Fibroblast of peridontal ligament (primary cell): Measurements from ENCODE around the gene PRAMEF1.
"Not testable (repeated sequence)": the region's sequence is repeated elsewhere in the genome, so short reads cannot be mapped to it uniquely, and the experiment has no call there.

Experiments
- DNase-seq: peaks from one replicate; pipeline ENCODE4 v3.0.0-alpha.2; 2010; ENCODE audit errors: extremely low read depth

The PRAMEF1 gene

DNA sequence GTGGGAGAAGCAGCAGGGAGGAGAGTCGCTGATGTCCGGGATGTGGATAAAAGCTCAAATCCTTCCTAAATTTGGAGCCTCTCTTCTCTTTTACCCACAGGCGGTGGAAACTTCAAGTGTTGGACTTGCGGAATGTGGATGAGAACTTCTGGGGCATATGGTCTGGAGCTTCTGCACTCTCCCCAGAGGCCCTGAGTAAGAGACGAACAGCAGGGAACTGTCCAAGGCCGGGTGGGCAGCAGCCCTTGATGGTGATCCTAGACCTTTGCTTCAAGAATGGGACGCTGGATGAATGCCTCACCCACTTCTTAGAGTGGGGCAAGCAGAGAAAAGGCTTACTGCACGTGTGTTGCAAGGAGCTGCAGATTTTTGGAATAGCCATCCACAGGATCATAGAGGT lies 15.8 kb upstream of the PRAMEF1 start:
- DNase-seq, result no peak

DNA sequence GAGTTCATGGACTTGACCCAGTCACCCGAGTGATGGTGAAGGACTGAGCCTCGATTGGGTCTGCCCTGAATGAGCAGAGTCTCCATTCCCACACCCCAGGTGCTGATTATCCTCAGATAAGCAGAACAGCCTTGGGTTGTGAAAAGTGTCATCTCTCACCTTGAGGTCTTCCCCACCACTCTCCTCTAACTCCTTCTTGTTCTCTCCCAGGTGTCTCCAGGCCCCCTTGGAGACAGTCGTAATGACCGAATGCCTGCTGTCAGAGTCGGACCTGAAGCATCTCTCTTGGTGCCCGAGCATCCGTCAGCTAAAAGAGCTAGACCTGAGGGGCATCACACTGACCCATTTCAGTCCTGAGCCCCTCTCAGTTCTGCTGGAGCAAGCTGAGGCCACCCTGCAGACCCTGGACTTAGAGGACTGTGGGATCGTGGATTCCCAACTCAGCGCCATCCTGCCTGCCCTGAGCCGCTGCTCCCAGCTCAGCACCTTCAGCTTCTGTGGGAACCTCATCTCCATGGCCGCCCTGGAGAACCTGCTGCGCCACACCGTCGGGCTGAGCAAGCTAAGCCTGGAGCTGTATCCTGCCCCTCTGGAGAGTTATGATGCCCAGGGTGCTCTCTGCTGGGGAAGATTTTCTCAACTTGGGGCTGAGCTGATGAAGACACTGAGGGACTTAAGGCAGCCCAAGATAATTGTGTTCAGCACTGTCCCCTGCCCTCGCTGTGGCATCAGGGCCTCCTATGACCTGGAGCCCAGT lies 14.2 kb upstream of the PRAMEF1 start:
- DNase-seq, result no peak

DNA sequence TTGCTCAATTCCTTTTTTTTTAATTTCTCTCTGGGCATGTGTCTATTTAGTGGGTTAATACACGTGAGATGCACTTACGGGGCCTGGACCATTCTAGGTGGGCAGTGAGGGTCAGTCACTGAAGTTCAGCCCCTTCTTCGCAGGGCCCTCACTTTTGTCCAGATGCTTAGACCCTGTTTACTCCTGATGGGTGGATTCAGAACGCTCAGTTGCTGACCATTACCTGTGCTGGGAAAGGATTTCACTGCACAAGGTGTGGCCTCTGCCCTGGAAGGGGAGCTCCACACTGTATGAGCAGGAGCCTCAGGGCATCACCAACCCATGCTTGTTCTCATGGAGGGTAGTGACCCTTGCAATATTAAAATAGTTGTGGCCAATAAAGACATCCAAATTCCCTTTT lies 13.1 kb upstream of the PRAMEF1 start:
- no peak for DNase-seq

DNA sequence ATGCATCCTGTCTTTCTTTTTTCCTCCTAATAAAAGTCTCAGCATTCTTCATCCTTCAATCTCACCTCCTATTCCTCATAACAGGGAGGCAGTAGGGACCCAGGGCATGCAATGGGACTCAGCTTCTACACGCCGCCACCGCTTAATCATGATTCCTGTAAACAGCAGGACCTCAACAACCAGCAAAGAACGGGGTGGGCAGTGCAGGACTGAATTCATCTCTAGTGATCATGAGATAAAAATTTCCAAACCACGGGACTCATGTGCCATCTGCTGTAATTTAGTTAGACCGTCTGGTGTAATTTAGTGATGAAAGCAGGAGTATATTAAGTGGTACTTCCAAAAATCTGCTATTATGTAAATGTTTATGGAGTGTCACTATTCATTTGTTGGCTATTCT lies 12.3 kb upstream of the PRAMEF1 start:
- DNase-seq, result no peak

DNA sequence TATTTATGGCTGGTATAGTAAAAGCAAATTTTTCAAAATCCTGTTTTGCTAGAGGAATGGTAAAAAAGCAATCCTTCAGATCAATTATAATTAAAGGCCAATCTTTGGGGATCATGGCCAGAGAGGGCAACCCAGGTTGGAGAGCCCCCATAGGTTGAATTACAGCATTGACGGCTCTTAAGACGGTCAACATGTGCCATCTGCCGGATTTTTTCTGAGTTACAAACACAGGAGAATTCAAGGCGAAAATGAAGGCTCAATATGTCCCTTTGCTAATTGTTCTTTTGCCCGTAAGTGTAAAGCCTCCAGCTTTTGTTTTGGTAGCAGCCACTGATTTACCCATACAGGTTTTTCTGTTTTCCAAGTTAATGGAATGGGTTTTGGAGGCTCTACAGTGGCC lies 9.7 kb upstream of the PRAMEF1 start:
- not testable (repeated sequence) for DNase-seq

DNA sequence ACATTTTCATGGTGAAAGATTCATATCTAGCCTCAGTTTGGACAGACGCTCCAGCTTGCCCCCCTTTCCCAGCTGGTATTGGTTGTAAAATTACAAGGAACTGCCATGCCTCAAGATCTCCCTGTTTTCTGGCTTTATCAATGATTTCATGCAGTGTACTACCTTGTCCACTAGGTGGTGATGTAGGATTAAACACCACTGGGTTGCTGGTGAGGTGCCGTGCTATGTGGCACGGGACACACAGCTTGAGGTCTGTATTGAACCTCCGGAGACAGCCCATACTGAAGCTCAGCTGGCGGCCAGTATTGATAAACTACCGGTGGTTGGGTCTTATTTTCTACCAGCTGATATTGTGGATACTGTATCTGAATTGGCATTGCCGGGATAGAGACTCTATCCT lies 7.4 kb upstream of the PRAMEF1 start:
- DNase-seq, result not testable (repeated sequence)

DNA sequence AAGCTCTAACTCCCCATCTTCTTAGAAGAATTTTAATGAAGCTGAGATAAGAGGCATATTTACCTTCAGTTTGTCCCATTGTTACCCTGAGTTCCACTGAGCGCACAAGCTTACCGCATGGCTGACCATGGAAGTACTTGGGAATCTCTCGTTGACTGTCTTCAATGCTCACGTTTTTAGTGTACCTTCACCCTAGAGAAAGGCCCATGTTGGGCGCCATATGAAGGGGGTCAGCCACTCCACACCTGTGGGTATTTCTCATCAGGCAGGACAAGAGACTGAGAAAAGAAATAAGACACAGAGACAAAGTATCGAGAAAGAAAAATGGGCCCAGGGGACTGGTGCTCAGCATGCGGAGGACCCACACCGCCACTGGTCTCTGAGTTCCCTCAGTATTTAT lies 6.5 kb upstream of the PRAMEF1 start:
- DNase-seq, result not testable (repeated sequence)

DNA sequence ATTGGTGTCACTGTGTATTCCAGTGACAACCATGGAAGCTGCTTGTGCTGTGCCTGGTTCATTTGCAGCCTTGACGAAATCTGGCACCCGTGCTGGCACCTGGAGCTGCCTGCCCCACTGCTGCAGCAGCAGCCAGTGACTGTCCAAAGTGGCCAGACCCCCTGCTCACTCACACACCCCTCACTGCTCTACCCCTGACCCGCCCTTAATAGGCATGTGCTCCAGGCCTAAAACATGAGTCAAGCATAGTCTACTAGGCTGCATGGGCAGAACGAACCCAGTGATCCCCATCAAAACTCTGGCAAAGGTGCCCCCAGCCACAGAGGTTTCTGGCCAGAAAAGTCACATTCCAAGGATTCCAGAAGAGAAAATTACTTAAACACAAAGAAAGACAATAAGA lies 7.7 kb downstream of the PRAMEF1 start:
- no peak for DNase-seq

DNA sequence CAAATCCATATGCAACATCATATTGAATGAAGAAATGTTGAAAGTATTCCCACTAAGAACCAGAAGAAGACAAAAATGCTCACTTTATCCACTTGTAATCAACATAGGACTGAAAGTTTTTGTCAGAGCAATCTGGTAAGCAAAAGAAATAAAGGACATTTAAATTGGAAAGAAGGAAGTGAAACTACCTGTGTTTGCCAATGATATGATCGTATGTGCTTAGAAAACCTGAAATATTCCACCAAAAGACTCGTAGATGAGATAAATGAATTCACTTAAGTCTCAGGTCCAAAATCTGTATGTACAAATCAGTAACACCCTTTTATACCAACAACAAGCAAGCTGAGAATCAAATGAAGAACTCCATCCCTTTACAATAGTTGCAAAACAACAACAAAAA lies 8.5 kb downstream of the PRAMEF1 start:
- no peak for DNase-seq

DNA sequence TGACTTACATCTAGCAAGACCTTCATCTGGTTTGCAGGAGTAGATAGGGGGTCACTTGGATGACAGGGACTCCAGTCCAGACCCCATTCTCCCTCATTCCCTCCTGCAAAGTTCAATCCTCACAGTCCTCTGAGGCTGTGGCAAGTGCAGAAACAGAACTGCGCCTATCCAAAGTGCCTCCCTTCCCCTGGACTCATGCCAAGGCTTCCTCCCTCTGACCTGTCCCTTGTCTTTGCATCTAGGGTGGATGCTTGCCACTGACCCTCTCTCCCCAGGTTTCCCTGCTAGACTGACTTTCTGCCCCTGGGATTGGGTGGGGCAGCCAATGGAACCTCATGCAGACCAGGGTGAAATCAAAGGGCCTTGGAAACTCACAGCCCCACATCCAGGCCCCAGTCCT lies 18.7 kb downstream of the PRAMEF1 start:
- DNase-seq, result no peak

DNA sequence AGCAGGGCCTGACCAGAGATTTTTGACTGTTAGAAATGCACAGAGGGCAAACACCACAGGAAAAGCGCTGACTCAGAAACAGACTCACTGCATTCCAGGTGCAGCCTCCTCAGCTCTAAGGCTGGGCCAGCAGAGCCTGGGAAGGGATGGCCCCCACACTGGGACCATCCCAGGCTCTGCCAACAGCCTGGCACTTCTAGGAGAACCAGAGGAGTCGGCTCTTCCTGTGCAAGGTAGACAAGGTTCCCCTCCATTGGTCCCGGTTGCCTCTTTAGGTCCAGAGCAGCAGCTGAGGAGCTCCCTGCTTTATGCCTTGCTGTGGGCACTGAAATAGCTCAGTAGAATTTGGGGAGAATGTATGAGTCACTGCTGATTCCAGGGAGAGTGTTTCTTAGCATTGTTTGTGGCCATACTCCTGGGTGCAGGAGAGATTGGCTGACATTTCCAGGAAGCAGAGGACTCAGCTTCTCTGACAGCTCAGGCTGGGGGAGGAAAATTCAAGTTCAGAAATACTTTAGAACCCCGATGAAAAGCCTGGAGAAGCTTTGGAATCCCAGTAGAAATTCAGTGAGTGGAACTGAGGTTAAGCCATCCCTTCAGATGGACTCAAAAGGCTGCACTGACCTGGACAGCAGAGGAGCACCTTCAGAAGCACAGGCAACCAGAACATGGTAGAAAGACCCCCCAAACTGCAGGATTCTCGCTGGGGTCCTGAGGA lies 19.7 kb downstream of the PRAMEF1 start:
- DNase-seq, result peak; percentile 8

DNA sequence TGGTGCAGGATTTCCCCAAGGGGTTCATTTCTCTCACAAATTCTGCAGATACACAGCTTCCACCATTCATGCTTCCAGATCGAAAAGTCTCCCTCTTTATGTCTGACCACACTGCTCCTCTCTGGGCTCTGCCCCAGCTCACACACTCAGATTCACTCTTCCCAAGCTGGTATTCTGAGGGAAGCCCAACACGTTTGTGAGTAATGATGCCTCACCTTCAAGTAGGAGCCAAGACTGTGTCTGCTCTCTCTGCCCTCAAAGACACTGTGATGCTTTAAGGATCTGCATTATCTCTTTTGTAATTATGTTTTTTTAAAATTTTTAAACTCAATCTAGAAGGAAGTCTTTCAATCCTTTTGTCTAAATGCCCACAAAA lies 20.2 kb downstream of the PRAMEF1 start:
- no peak for DNase-seq

DNA sequence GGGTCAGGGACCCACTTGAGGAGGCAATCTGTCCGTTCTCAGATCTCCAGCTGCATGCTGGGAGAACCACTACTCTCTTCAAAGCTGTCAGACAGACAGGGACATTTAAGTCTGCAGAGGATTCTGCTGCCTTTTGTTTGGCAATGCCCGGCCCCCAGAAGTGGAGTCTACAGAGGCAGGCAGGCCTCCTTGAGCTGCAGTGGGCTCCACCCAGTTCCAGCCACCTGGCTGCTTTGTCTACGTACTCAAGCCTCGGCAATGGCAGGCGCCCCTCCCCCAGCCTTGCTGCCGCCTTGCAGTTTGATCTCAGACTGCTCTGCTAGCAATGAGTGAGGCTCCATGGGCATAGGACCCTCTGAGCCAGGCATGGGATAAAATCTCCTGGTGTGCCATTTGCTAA lies 27.9 kb downstream of the PRAMEF1 start:
- DNase-seq, result not testable (repeated sequence)

DNA sequence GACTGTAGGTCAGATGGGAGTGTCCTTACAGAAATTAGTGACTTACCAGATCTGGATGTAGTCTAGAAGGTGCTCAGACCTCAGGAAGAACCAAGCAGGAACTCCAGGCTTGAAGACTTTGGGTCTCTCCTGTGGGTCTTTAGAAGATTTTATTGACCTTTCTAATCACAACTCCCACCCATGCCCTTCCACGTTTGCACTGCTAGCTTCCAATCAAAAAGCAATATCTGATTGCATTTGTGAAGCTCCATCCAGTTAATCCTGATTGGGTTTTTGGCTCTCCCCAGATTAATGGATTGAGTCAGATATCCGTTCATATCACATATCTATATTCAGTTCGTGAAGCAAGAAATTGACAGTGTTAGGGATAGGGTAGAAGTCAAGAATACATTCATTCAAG lies 40.1 kb downstream of the PRAMEF1 start, which contains the start of gene PRAMEF11:
PRAMEF11 (minus strand) TSS at position 101 of the 400 bp plus-strand sequence. CDS start 2,621 bp downstream, outside the sequence.
- DNase-seq, result not testable (repeated sequence)

DNA sequence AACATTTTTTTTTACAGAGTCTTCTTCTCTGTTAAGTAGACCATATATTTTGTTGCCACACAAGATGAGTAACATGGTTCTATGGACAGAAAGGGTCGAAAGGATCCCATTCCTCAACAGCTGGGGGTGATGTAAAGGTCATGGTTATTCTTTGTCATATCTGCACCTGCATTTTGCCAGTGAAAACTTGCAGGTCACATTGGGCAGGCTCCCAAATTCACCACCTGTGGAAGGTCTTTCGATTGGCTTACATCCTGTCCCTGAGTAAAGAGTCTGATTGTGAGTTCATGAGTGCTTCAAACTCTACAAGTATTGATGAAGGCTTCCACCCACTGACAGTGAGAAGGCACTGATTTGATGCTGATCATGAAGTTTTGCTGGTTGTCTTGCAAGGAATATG lies 42.1 kb downstream of the PRAMEF1 start:
- DNase-seq, result not testable (repeated sequence)
